Islet of Langerhans (tissue), 1 donor: Measurements from ENCODE around the gene TMEM100.

Source experiments
- FAIRE-seq: peaks from one replicate; lab custom pipeline; 2011; peaks lifted over from hg19 to GRCh38; lab: Jason Lieb, UNC

The TMEM100 gene

GRCh38 chr17:55717898-55718735 lies 4.5 kb downstream of the TMEM100 start:
- peak; percentile 86 for FAIRE-seq

- no peak for FAIRE-seq
Measured at GRCh38 chr17:55717432-55717831, 5.2 kb downstream of the TMEM100 start.

- FAIRE-seq: no peak
Measured at GRCh38 chr17:55710829-55711496, 11.7 kb downstream of the TMEM100 start.

- FAIRE-seq: no peak
Measured at GRCh38 chr17:55710410-55710809, 12.3 kb downstream of the TMEM100 start.

GRCh38 chr17:55709984-55710383 lies 12.7 kb downstream of the TMEM100 start:
- FAIRE-seq: no peak

GRCh38 chr17:55709440-55709839 lies 13.2 kb downstream of the TMEM100 start:
- no peak for FAIRE-seq

- FAIRE-seq: no peak
Measured at GRCh38 chr17:55708175-55708974, 14.3 kb downstream of the TMEM100 start.

- FAIRE-seq: no peak
Measured at GRCh38 chr17:55706808-55707773, 15.6 kb downstream of the TMEM100 start.

- peak; percentile 79 for FAIRE-seq
Measured at GRCh38 chr17:55705847-55706246, 16.8 kb downstream of the TMEM100 start.

GRCh38 chr17:55704401-55704800 lies 18.3 kb downstream of the TMEM100 start:
- peak; percentile 47 for FAIRE-seq

GRCh38 chr17:55702150-55702549 lies 20.5 kb downstream of the TMEM100 start:
- no peak for FAIRE-seq

GRCh38 chr17:55699181-55699860 lies 23.3 kb downstream of the TMEM100 start:
- no peak for FAIRE-seq

- FAIRE-seq: no peak
Measured at GRCh38 chr17:55694286-55694910, 28.3 kb downstream of the TMEM100 start.

GRCh38 chr17:55693254-55694216 lies 29.1 kb downstream of the TMEM100 start:
- peak; percentile 74 for FAIRE-seq

- FAIRE-seq: peak; percentile 33
Measured at GRCh38 chr17:55692276-55692675, 30.4 kb downstream of the TMEM100 start.

- no peak for FAIRE-seq
Measured at GRCh38 chr17:55691666-55692065, 31.0 kb downstream of the TMEM100 start.

- FAIRE-seq: no peak
Measured at GRCh38 chr17:55690105-55690508, 32.6 kb downstream of the TMEM100 start.

- FAIRE-seq: no peak
Measured at GRCh38 chr17:55689672-55690071, 33.0 kb downstream of the TMEM100 start.

GRCh38 chr17:55688057-55688456 lies 34.6 kb downstream of the TMEM100 start:
- FAIRE-seq: no peak
